Stimulated activated CD4-positive, alpha-beta T cell treated with anti-CD3 and anti-CD28 coated beads, Interleukin-2, amount 100 ng/mL, for 4 hours (primary cell): ENCODE measurements around the gene TNFRSF25.
A peak's percentile ranks its signal among the peaks of the same experiment; 100 is the strongest.
"Not testable (repeated sequence)": the region's sequence is repeated elsewhere in the genome, so short reads cannot be mapped to it uniquely, and the experiment has no call there.

ENCODE experiments used
- DNase-seq: peaks from one replicate; pipeline ENCODE4 v3.0.0-alpha.2; 2020; ENCODE audit warnings: low read depth

Gene TNFRSF25

DNA sequence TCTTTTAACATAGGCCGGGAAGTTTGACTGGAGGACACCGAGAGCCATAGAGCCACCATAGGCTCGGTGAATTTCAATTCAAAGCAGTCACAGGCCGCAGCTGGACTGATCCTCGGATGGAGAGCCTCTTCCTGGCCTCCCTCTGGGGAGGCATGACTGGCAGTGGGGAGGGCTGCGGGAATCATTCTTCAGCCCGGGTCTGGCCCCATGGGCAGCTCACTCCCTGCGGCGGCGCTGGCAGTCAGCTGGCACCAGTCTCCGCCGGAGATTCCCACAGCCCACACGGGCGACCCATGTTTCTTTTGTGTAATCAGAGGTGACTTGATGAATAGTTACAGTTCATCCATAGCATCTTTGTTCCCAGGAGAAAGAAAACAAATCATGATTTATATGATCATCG is 30.8 kb downstream of the TNFRSF25 start:
- no peak for DNase-seq

DNA sequence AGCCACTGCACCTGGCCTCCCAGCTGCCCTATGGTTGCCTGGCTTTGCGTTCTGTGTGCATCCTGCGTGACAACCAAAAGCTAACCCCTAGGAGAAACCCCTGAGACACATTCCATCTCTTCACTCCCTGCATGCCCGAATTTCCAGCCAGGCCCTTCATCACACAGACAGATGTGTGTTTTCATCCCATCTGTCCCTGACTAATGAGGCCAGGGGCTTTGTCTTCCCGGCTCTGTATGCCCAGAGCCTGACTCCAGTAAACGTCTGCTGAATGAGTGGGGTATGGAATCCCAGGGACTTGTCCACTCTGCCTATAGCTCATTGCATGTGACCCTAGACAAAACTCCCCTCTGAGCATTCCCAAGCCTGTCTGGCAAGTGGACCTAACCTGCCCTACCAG is 31.8 kb downstream of the TNFRSF25 start:
- no peak for DNase-seq

DNA sequence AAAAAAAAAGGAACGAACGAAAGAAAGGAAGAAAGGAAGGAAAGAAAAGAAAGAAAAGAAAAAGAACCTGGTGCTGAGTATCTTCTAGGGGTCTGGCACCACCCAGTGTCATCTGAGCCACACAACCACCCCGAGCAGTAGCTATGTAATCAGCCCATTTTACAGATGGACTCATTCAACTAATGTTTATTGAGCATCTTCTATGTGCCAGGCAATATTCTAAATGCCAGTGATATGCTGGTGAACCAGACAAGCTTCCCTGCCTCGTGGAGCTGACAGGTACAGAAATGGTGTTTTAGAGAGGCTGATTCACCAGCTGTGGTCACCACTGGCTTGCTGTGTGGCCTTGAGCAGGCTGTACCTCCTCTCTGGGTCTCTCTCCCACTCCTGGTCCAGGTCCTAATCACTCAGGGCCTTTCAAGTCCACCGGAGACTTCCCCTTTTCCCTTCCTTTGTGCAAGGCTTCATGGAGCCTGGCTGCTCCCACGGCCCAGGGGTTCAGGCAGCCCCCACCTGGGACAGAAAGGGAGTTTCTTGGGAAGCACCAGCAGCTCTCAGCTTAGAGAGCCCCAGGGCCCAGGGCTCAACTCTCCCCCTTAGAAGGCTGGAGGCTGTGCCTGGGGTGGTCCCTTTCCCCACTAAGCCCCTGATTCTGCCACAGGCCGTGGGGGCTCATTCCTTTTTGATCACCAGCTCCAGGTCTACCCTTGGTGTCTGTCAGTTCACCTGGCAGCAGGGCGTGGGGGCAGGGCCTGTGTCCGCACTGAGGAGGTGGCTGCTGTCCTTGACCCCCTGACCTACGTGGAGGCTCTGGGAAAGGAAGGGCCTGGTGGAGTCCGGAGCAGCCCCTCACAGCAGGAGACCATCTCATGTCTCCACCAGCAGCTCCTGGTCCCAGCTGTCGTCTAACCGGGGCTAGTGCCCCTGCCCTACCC is 34.1 kb downstream of the TNFRSF25 start:
- not testable (repeated sequence) for DNase-seq

DNA sequence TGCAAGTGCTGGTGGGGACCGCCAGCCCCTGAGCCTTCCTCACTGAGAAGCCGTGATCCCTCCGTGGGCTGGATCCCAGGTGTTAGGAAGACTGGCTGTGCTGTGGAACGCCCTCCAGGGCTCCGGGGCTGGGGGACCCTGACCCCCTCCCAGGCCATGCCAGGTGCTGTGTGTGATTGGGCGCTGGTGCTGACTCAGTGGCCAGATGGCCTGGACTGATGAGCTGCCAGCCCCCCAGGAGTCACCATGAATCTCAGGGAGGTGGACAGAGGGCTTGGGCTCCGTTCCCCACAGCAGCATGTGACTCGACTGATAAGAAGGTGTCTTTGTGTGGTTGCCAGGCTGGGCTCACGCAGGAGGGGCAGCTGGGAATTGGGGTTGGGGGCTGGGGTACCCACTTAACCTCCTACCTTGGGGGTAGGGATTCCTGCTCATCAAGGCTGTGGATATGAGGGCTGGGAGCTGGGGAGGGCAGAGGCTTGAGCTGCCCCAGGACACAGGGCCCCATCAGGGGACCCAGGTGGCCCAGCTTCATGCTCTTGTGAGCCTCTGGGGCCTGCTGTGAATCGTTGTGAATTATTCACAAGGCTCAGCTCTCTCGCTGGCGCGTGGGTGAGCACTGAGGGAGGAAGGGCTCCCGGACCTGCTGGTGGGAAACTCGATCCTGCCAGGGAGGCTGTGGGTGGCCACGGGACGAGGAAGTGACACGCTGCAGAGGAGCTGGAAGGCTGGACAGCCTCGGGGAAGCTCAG is 36.1 kb downstream of the TNFRSF25 start:
- not testable (repeated sequence) for DNase-seq

DNA sequence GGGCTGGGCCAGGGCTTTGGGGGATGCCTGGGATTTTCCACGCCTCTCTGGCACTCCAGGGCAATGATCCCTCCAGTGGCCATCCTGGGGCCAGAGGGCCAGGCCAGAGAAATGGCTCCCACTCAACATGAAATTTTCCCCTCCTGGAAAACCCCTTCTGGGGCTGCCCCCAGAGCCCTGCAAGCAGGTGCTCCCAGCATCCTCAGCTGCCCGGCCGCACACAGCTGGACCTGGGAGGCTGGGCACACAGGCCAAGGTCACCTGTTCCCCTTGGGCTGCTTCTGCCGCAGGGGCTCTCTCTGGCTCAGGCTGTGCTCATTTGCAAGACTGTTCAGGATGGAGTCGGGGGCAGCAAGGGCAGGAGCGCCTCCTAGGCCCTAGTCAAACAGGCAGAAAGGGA is 37.5 kb downstream of the TNFRSF25 start:
- not testable (repeated sequence) for DNase-seq

DNA sequence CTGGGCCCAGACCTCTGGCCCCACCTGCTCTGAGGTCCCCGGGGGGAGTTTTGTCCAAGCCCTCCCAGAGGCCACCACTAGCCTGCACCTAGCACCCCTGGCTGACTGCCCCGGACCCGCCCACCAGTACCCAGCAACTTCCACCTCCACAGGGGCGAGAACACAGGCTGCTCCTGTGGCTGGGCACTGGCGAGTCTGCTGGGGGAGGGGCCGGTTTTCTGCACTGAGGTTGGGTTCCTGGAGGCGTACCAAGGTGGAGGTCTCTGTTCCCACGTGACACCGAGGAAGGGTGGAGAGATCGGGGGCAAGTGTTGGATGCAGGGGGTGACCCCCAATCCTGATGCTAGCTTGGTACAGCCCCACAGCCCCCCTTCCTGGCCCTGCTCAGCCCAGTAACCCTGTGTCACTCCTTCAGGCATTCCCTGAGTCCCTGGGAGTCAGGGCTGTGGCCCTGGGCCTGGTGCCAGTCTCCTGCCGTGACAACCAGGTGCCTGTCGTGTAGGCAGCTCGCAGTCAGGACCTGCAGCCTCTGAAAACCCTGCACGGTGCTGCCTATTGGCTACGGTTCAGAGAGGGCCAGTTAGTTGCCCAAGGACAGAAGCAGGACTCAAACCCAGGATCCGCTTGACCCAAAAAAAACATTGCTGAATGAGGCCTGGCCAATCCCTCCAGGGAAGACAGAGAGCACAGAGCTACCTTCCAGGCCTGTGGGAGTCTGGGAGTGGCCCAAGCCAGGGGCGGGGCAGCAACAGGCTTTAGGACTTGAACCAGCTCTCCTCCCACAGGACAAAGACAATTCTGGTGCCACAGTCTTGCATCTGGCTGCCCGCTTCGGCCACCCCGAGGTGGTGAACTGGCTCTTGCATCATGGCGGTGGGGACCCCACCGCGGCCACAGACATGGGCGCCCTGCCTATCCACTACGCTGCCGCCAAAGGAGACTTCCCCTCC is 38.3 kb downstream of the TNFRSF25 start:
- DNase-seq: no peak

DNA sequence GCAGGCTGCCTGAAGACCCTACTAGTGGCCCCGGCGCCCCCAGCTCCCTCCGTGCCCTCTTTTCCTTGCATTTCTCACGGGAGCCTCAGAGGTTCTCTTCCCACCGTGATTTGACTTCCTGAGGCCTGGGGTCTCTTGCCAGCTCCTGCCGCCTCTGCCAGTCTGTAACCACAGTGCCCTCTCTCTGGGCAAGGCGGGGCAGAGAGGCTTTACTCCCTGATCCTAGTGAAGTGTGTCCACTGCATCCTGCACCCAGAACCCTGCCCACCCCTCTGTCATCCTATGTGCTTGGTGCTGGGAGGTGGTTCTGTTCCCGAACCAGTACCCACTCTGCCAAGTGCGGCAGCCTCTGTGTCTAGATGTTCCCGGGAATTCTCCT is 39.0 kb downstream of the TNFRSF25 start:
- no peak for DNase-seq

DNA sequence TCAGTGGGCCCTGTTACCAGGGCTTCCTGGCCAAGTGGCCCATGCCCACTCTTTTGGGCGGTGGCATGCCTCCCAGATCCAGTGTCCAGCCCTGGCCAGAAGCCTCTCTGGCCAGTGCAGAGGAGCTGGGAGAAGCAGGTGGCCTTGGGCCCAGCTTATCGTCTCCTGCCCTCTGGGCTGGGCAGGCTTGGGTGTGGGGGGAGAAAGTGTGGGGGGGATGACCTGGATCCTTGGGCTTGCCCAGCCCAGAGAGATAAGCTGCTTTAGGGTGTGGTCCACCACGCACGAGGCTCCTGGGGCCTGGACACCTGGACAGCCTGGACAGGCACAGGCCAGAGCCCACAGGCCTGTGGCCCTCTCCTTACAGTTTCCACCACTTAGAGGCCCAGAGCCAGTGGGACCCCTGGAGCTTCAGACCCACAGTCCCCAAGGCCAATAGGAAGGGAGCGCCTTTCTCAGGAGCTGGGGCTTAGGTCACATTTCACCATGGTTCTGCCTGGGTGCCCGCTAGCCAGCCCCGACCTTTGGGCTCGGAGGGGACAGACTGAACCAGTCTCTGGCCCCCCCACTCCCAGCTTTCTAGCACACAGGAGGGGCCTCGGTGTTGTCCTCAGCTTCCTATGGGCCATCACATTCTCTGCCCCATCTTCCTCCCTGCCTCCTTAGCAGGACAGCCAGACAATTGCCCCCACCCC is 39.5 kb downstream of the TNFRSF25 start:
- no peak for DNase-seq

DNA sequence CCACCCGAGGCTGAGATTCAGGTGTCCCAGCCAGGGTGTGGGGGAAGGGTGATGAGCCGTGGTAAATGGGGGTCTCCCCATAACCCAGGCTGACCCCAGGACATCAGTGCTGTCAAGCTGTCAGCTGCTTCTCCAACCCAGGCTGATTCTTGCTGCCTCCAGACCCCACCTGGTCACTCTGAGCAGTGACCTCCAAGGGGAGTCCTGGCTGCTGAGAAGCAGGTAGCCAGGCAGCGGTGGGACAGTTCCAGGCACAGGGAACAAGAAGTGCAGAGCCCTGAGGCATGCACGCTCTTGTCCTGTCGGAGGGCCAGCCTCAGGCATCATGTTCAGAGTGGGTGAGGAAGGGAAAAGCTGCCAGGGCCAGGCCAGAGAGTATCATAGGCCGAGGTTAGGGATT is 40.3 kb downstream of the TNFRSF25 start:
- DNase-seq: no peak

DNA sequence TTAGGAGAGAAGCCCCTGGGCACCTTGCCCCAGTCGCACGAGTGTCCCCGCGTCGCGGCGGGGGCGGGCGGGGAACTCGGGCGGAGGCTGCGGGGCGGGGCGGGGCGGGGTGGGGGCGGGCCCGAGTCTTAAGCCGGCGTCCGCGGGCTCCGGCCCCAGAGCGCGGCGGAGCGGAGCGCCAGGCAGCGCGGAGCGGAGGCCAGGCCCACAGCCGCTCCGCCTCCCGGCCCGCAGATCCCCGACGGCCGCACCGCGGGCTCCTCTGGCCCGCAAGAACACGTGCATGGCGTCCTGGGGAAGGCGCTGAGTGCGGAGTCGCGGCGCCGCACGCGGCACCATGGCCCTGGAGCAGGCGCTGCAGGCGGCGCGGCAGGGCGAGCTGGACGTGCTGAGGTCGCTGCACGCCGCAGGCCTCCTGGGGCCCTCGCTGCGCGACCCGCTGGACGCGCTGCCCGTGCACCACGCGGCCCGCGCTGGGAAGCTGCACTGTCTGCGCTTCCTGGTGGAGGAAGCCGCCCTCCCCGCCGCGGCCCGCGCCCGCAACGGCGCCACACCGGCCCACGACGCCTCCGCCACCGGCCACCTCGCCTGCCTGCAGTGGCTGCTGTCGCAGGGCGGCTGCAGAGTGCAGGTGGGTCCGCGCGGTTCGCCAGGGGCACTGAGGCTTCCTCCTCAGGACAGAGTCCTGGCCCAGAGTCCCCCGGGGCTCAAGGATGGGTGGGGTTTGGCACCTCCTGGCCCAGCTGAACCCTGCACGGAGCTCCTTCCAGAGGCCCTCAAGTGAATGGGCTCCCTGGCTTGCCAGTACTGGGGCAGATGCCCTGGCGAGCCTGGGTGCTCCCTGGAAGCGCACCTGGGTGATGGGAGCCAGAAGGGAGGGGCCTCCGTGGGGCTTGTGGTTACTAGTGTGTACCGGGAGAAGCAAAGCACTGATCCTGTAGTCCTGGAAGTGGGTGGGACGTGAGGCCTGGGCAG is 41.1 kb downstream of the TNFRSF25 start, which contains the start of gene ESPN:
TSS of gene ESPN (plus strand) at position 158 of the 975 bp plus-strand sequence. CDS start at position 338, 180 bp downstream.
- no peak for DNase-seq

DNA sequence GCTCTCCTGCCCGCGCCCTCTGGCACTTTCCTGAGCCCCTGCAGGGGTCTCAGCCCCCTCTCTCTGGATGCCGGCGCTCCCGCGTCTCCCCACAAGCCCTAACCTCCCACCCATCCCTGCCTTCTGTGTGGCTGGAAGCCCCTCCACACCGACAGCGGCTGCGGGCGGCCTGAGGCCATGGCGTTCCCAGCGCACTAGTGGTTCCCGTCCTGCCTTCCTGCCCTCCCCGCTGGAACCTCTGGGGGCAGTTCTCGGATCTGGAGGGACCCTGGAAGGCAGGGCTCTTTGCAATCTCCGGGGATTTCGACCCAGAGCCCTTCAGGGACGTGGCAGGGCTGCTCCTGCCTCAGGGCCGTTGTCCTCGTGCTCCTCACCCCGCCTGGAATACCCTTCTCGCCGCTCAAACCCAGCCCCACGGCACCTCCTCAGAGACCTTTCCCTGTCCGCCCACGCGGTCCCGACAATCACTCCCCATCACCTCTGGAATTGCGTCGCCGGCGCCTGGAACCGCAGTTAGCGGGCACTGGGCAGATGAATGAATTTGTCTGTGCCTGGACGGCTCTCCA is 41.9 kb downstream of the TNFRSF25 start:
- no peak for DNase-seq

DNA sequence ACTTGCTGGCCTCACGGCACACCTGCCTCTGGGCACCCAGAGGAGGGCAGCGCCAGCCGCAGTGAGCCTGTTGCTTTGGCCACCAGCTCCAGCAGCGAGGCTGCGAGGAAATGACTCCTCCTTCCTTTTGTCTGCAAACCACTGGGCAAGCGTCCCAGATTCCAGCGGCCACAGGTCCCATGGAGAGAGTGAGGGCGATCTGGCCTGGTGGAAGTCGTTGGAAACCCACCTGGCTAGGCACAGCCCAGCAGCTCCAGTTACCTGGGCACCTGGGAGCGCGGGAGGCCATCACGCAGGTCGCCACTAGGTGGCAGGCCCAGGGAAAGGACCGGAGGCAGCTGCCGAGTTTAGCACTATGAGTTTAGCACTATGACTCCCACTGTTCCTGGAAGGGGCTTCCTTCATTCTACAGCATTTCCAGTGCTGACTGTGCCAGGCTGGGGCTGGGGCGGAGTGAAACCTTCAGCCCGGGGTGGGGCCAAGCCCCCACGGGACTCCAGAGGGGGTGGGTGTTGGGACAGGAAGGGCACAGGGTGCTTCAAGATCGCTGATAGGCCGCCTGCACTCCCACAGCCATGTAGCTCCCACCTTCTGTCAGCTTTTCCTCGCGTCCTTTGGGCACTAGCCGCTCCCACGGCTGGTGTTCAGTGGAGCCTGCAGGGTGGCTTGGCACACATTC is 42.5 kb downstream of the TNFRSF25 start:
- peak; percentile 64 for DNase-seq

DNA sequence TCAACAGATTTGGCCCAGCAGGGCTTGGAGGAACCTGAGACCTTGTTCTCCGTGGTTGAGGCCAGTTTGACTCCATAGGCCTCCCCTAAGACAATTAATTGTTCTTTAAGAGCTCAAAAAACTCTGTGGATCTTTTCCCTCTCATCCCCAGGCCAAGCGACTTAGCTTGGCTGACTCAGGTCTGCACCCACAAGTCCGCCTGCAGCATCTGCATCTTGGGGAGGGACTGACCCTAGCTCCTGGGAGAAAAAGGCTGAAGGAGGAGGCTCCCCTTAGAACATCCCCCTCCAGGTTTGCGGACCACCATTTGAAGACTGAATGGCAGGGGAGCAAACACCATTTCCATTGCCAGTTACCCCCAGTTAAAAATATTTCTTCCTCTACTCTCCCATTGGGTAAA is 44.7 kb downstream of the TNFRSF25 start:
- DNase-seq: no peak

DNA sequence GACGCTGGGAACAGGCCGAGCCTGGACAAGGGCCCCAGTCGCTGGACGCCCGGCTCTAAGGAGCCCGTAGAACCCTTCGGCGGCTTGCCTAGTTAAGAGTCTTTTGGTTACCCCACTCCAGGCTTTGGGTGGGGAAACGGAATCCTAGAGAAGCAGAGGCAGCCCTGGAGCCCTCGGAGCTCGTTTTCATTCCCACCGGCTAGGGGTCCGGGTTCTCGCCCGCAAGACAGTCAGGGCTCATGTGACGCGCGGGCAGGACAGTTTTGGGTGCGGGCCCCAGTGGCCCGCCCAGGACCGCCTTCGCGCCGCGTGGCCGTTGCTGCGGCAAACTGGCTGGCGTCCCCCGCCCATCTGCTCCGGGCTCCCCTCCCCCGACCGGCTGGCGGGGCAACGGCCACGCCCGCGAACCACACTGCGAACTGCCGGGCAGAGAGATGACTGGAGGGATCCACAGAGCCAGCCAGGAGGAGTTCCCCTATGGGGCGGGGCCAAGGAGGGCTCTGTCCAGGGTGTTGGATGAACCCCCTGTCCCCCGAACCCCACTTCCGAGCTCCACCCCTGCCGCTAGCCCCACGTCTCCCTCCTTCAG is 45.4 kb downstream of the TNFRSF25 start:
- no peak for DNase-seq

DNA sequence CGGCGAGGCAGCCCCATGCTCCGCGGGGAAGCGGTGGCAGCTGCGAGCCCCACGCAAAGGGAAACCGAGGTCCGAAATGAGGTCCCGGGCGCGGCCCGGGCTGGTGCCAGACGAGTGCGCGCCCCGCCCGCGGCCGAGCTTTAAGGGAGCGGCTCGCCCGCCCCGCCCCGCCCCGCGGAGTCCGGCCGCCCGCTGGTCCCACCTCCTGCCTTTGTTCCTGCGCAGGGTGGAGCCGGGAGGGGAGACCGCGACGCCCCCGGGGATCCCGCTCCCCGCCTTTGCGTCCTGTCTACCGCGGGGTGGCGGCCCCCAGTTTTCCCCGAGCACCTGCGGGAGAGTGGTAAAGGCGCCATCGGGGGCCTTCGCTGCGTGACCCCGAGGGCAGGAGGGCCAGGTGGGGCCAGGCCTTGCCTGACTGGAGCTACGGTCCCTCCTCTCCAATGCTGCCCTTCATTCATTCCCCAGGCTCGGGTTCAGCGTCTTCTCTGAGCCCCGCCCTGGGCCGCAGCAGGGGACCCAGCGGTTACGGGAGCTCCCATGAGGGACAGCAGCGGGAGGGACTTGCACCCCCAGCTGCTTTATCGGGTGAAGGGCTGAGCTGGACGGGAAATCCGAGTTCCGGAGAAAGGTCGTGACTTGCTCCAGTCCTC is 46.0 kb downstream of the TNFRSF25 start, which contains the start of gene HES2:
TSS of gene HES2 (minus strand) at position 116 of the 650 bp plus-strand sequence. CDS start at position 17, 99 bp downstream.
- no peak for DNase-seq

DNA sequence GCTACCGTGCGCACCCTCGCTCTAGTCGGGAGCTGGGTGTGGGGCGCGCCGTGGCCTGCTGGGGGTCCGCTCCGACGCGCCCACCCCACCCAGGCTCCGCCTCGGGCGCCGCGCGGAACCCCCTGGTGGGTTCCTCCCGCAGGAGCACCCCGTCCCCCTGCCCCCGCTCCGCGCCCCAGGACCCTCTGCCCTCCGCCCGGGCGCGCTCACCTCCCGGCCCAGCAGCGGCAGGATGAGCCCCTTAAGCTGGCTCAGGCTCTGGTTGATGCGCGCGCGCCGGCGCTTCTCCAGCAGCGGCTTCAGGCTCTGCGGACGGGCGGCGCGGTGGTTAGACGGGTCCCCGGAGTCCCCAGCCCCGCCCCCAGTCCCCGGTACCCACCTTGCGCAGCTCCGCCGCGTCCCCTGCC is 46.6 kb downstream of the TNFRSF25 start:
- no peak for DNase-seq

DNA sequence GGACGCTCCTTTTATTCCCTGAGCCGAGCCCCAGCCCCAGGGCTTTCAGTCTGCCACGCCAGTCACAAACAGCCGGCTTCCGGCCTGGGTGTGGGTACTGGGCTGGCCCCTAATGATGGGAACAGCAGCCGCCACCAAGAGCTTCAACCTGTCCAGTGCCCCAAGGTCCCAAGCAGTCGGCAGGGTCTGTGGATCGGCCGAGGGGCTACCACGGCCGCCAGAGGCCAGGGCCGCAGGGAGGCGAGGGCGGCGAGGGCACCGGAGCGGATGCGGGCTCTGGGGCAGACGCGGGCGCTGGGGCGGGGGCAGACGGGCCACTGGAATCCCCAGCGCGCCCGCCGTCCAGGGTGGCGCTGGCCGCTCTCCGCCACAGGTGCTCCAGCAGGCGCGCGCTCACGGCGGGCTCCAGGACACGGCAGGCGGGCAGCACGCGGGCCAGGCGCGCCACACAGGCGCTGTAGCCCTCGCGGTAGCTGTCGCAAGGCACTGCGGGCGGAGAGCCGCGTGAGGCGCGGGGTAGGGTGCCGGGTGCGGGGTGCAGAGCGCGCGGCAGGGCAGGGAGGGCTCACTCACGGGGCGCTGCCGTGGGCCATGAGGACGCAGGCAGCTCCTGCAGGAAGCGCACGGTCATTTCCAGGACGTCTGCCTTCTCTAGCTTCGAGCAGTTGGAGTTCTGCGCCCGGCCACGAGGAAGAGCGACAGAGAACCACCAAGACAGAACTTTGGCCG is 47.1 kb downstream of the TNFRSF25 start:
- DNase-seq: no peak
